ENCODE data around the gene C2orf69. TPM values are rescaled to one million over a fixed set of nuclear protein-coding genes. Genes with fewer than 3 reads are reported as not detected.
A peak's percentile ranks its signal among the peaks of the same experiment; 100 is the strongest.

C2orf69 gene, protein sequence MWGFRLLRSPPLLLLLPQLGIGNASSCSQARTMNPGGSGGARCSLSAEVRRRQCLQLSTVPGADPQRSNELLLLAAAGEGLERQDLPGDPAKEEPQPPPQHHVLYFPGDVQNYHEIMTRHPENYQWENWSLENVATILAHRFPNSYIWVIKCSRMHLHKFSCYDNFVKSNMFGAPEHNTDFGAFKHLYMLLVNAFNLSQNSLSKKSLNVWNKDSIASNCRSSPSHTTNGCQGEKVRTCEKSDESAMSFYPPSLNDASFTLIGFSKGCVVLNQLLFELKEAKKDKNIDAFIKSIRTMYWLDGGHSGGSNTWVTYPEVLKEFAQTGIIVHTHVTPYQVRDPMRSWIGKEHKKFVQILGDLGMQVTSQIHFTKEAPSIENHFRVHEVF
- total RNA-seq, result 5.7 TPM
- polyA plus RNA-seq (ENCODE audit: insufficient read depth in 1 of 8, insufficient read length in 8 of 8, low replicate concordance in 1 of 8), result 10 to 100 TPM in 2 of 8 donors, 1 to 10 TPM in 6; 7.2 to 12.7 (median 8.8) TPM
- long read RNA-seq, donor 1, result 0 reads
- long read RNA-seq, donor 2, partial matches to known transcripts, result 0 of 2 reads
- long read RNA-seq, donor 2, other reads (novel, unspliced or antisense), result 0 of 2 reads
- long read RNA-seq, donor 3, transcript C2orf69-201 (2 exons, 3,728 nt), result major isoform, 5 of 5 reads
- long read RNA-seq, donor 3, partial matches to known transcripts, result 0 of 5 reads
- long read RNA-seq, donor 3, other reads (novel, unspliced or antisense), result 0 of 5 reads
- long read RNA-seq, donor 4, partial matches to known transcripts, result 0 of 2 reads
- long read RNA-seq, donor 4, other reads (novel, unspliced or antisense), result 0 of 2 reads
- long read RNA-seq, donor 5, transcript C2orf69-201 (2 exons, 3,728 nt), result major isoform, 9 of 9 reads
- long read RNA-seq, donor 5, partial matches to known transcripts, result 0 of 9 reads
- long read RNA-seq, donor 5, other reads (novel, unspliced or antisense), result 0 of 9 reads
- long read RNA-seq, donor 6, transcript C2orf69-201 (2 exons, 3,728 nt), result major isoform, 5 of 5 reads
- long read RNA-seq, donor 6, partial matches to known transcripts, result 0 of 5 reads
- long read RNA-seq, donor 6, other reads (novel, unspliced or antisense), result 0 of 5 reads
- long read RNA-seq, donor 7, partial matches to known transcripts, result 0 of 3 reads
- long read RNA-seq, donor 7, other reads (novel, unspliced or antisense), result 0 of 3 reads
- long read RNA-seq, donor 8, partial matches to known transcripts, result 0 of 1 reads
- long read RNA-seq, donor 8, other reads (novel, unspliced or antisense), result 0 of 1 reads
- long read RNA-seq, donor 9, partial matches to known transcripts, result 24 of 24 reads
- long read RNA-seq, donor 9, other reads (novel, unspliced or antisense), result 0 of 24 reads
- long read RNA-seq, donor 10, transcript C2orf69-201 (2 exons, 3,728 nt), result major isoform, 11 of 11 reads
- long read RNA-seq, donor 10, partial matches to known transcripts, result 0 of 11 reads
- long read RNA-seq, donor 10, other reads (novel, unspliced or antisense), result 0 of 11 reads
- long read RNA-seq, donor 11, partial matches to known transcripts, result 0 of 1 reads
- long read RNA-seq, donor 11, other reads (novel, unspliced or antisense), result 0 of 1 reads

- Histone ChIP-seq H3K36me3 (ENCODE audit: control insufficient read depth, insufficient read depth, low read length) (peaks cover 2% of the 10 kb centered on the region), H3K27ac (ENCODE audit: low read length) (peak within 1 kb of the TSS; percentile 98), H3K27me3 (ENCODE audit: control insufficient read depth, insufficient read depth, low read length) (no peaks in the 10 kb centered on the region), H3K9me3 (replicated peaks; ENCODE audit: control insufficient read depth, low read depth, low read length) (no peaks in the 10 kb centered on the region), H3K4me3 (ENCODE audit: low read length) (peak within 1 kb of the TSS; percentile 95), H3K4me1 (ENCODE audit: control insufficient read depth, insufficient read depth, low read length) (peaks cover 12% of the 10 kb centered on the region)
- WGBS (ENCODE audit: insufficient coverage), result under 1% methylated on average over 85 of the region's 85 CpGs
- peak; percentile 98 for DNase-seq
Measured at GRCh38 chr2:199911052-199911876, at the start of gene C2orf69. TSS of gene C2orf69 (plus strand) at chr2:199911293. CDS start at chr2:199911439, 146 bp downstream.

- Histone ChIP-seq H3K27me3 (ENCODE audit: control insufficient read depth, insufficient read depth, low read length) (peaks cover 2% of the 10 kb centered on the region), H3K4me1 (ENCODE audit: control insufficient read depth, insufficient read depth, low read length) (no peaks in the 10 kb centered on the region), H3K4me3 (ENCODE audit: low read length) (no peak overlapping the region), H3K9me3 (replicated peaks; ENCODE audit: control insufficient read depth, low read depth, low read length) (no peaks in the 10 kb centered on the region), H3K36me3 (ENCODE audit: control insufficient read depth, insufficient read depth, low read length) (no peaks in the 10 kb centered on the region), H3K27ac (ENCODE audit: low read length) (no peak overlapping the region)
- WGBS (ENCODE audit: insufficient coverage), result no CpG with 5 or more reads among the region's 3 CpGs
- DNase-seq, result no peak
Measured at GRCh38 chr2:199862788-199863187, 48.3 kb upstream of the C2orf69 start.

- H3K4me3 ChIP-seq (ENCODE audit: low read length), result no peak overlapping the region
- no peak overlapping the region for H3K27ac ChIP-seq (ENCODE audit: low read length)
- H3K36me3 ChIP-seq (ENCODE audit: control insufficient read depth, insufficient read depth, low read length), result no peaks in the 10 kb centered on the region
- no peak for DNase-seq
- H3K4me1 ChIP-seq (ENCODE audit: control insufficient read depth, insufficient read depth, low read length), result no peaks in the 10 kb centered on the region
- H3K9me3 ChIP-seq (replicated peaks; ENCODE audit: control insufficient read depth, low read depth, low read length), result no peaks in the 10 kb centered on the region
- peaks cover 2% of the 10 kb centered on the region for H3K27me3 ChIP-seq (ENCODE audit: control insufficient read depth, insufficient read depth, low read length)
- 100% methylated on average over 1 of the region's 4 CpGs for WGBS (ENCODE audit: insufficient coverage)
Measured at GRCh38 chr2:199865905-199866304, 45.2 kb upstream of the C2orf69 start.

- no peak for DNase-seq
- no peaks in the 10 kb centered on the region for H3K4me1 ChIP-seq (ENCODE audit: control insufficient read depth, insufficient read depth, low read length)
- H3K27me3 ChIP-seq (ENCODE audit: control insufficient read depth, insufficient read depth, low read length), result peaks cover 2% of the 10 kb centered on the region
- WGBS (ENCODE audit: insufficient coverage), result no CpG with 5 or more reads among the region's 5 CpGs
- H3K9me3 ChIP-seq (replicated peaks; ENCODE audit: control insufficient read depth, low read depth, low read length), result no peaks in the 10 kb centered on the region
- H3K4me3 ChIP-seq (ENCODE audit: low read length), result no peak overlapping the region
- H3K36me3 ChIP-seq (ENCODE audit: control insufficient read depth, insufficient read depth, low read length), result no peaks in the 10 kb centered on the region
- H3K27ac ChIP-seq (ENCODE audit: low read length), result no peak overlapping the region
Measured at GRCh38 chr2:199868431-199869226, 42.5 kb upstream of the C2orf69 start.

GRCh38 chr2:199869227-199869541, 41.9 kb upstream of the C2orf69 start:
- no CpG with 5 or more reads among the region's 1 CpG for WGBS (ENCODE audit: insufficient coverage)
- Histone ChIP-seq H3K4me1 (ENCODE audit: control insufficient read depth, insufficient read depth, low read length) (no peaks in the 10 kb centered on the region), H3K9me3 (replicated peaks; ENCODE audit: control insufficient read depth, low read depth, low read length) (peaks cover 4% of the 10 kb centered on the region), H3K36me3 (ENCODE audit: control insufficient read depth, insufficient read depth, low read length) (no peaks in the 10 kb centered on the region), H3K27ac (ENCODE audit: low read length) (no peak overlapping the region), H3K4me3 (ENCODE audit: low read length) (no peak overlapping the region), H3K27me3 (ENCODE audit: control insufficient read depth, insufficient read depth, low read length) (peaks cover 2% of the 10 kb centered on the region)
- DNase-seq, result no peak

- H3K4me1 ChIP-seq (ENCODE audit: control insufficient read depth, insufficient read depth, low read length), result no peaks in the 10 kb centered on the region
- H3K27ac ChIP-seq (ENCODE audit: low read length), result no peak overlapping the region
- H3K4me3 ChIP-seq (ENCODE audit: low read length), result no peak overlapping the region
- no peaks in the 10 kb centered on the region for H3K36me3 ChIP-seq (ENCODE audit: control insufficient read depth, insufficient read depth, low read length)
- peaks cover 8% of the 10 kb centered on the region for H3K9me3 ChIP-seq (replicated peaks; ENCODE audit: control insufficient read depth, low read depth, low read length)
- WGBS (ENCODE audit: insufficient coverage), result no CpG with 5 or more reads among the region's 1 CpG
- H3K27me3 ChIP-seq (ENCODE audit: control insufficient read depth, insufficient read depth, low read length), result peaks cover 2% of the 10 kb centered on the region
- DNase-seq, result no peak
Measured at GRCh38 chr2:199869653-199870052, 41.4 kb upstream of the C2orf69 start.

DNA sequence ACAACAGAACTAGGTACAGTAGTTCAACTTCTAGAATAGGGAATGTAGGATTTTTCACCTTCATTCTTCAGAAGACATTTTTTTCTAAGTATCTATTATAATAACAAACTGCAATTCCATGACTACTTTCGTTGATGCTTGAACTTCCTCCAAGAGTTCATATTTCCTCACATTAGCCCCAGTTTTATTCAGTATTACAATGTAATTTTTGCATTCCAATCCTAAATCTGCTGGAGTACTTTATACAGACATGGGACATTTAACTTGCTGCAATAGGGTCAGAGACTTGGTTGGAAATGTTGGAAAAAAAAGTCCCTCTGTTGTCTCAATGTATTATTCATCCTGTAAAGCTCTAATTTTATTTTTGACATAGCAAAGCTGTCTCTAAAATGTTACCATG, 40.5 kb upstream of the C2orf69 start:
- peaks cover 8% of the 10 kb centered on the region for H3K9me3 ChIP-seq (replicated peaks; ENCODE audit: control insufficient read depth, low read depth, low read length)
- 20% methylated on average over 1 of the region's 1 CpG for WGBS (ENCODE audit: insufficient coverage)
- peak; percentile 30 for DNase-seq
- H3K27me3 ChIP-seq (ENCODE audit: control insufficient read depth, insufficient read depth, low read length), result peaks cover 2% of the 10 kb centered on the region
- no peaks in the 10 kb centered on the region for H3K4me1 ChIP-seq (ENCODE audit: control insufficient read depth, insufficient read depth, low read length)
- H3K36me3 ChIP-seq (ENCODE audit: control insufficient read depth, insufficient read depth, low read length), result no peaks in the 10 kb centered on the region
- no peak overlapping the region for H3K4me3 ChIP-seq (ENCODE audit: low read length)
- H3K27ac ChIP-seq (ENCODE audit: low read length), result no peak overlapping the region

- Histone ChIP-seq H3K36me3 (ENCODE audit: control insufficient read depth, insufficient read depth, low read length) (no peaks in the 10 kb centered on the region), H3K4me1 (ENCODE audit: control insufficient read depth, insufficient read depth, low read length) (no peaks in the 10 kb centered on the region), H3K27me3 (ENCODE audit: control insufficient read depth, insufficient read depth, low read length) (no peaks in the 10 kb centered on the region), H3K4me3 (ENCODE audit: low read length) (no peak overlapping the region), H3K9me3 (replicated peaks; ENCODE audit: control insufficient read depth, low read depth, low read length) (peaks cover 8% of the 10 kb centered on the region), H3K27ac (ENCODE audit: low read length) (no peak overlapping the region)
- DNase-seq, result no peak
- 89% methylated on average over 1 of the region's 1 CpG for WGBS (ENCODE audit: insufficient coverage)
Measured at GRCh38 chr2:199874209-199874608, 36.9 kb upstream of the C2orf69 start.

Measured in muscle of leg (tissue), 16 donors.